ENCODE results near the gene FOXA1. TPM values are rescaled to one million over a fixed set of nuclear protein-coding genes. Genes with fewer than 3 reads are reported as not detected.

Gene FOXA1
- total RNA-seq, 1 experiment from 2014 or later, result 0.07 TPM

DNA sequence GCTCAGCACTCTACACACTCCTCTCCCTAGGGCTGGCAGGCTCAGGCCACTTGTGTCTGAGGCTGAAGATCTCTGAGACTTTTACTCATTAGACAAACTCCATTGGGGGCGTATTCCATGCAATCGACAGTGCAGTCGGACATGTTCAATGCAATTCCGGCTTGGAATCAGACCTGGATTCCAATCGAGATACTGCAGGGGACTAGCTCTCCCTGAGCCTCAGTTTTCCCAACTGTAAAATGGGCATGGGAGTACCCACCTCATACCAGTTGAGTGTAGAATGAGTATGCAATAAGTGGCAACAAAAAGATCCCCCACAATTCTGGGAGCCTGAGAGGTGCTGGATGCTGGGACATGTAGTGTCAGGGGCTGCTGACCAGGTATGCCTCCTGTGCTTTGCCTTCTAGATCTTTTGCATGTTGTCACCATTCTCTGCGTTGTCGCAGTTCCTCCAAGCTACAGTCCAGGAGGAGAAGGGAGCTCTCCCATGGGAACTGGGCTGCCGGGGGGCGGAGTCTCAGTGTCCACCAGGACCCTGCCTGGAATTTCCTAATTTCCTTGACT is 8.7 kb upstream of the FOXA1 start:
- Histone ChIP-seq H3K9ac (ENCODE audit: extremely low read depth, insufficient read length, low read length) (no peak overlapping the region), H2BK5ac (ENCODE audit: insufficient read length, low read length) (no peak overlapping the region), H2BK120ac (ENCODE audit: low read depth, low read length, poor library complexity, severe bottlenecking) (no peak overlapping the region), H3K27me3 (ENCODE audit: insufficient read depth, low read length) (peaks cover 56% of the 10 kb centered on the region), H3K79me1 (ENCODE audit: insufficient read depth, low read depth, low read length, poor library complexity, severe bottlenecking) (no peaks in the 10 kb centered on the region), H4K91ac (ENCODE audit: insufficient read length, low read depth, low read length) (no peak overlapping the region), H4K5ac (ENCODE audit: insufficient read length, low read depth, low read length) (no peak overlapping the region), H2AFZ (ENCODE audit: low read length) (no peak overlapping the region), H3K4me1 (ENCODE audit: insufficient read depth, low read length) (no peaks in the 10 kb centered on the region), H2BK15ac (ENCODE audit: low read depth, low read length) (no peak overlapping the region), H3K18ac (ENCODE audit: insufficient read length, low read depth, low read length) (no peak overlapping the region), H3K79me2 (ENCODE audit: insufficient read depth, low read length) (no peaks in the 10 kb centered on the region), H3K4ac (ENCODE audit: low read depth, low read length) (no peak overlapping the region), H3K4me2 (ENCODE audit: insufficient read depth, insufficient read length, low read length) (no peak overlapping the region), H4K8ac (replicated peaks; ENCODE audit: insufficient read length, low read depth, low read length) (no peak overlapping the region), H2AK5ac (ENCODE audit: insufficient read length, low read length) (no peak overlapping the region), H3K23ac (ENCODE audit: insufficient read length, low read depth, low read length) (no peak overlapping the region), H3K14ac (ENCODE audit: insufficient read depth, low read length) (no peak overlapping the region), H2BK12ac (ENCODE audit: insufficient read length, low read depth, low read length) (no peak overlapping the region), H4K20me1 (ENCODE audit: control insufficient read depth, insufficient read depth, insufficient read length) (no peaks in the 10 kb centered on the region), H3K23me2 (ENCODE audit: insufficient read length, low read depth, low read length, poor library complexity, severe bottlenecking) (peaks cover 5% of the 10 kb centered on the region), H3K56ac (ENCODE audit: insufficient read length, low read depth, low read length) (no peak overlapping the region), H3K27ac (ENCODE audit: insufficient read length, low read depth, low read length) (no peak overlapping the region), H3T11ph (ENCODE audit: low read length) (no peak overlapping the region), H3K9me3 (ENCODE audit: control insufficient read depth, low read depth, low read length) (no peaks in the 10 kb centered on the region), H2BK20ac (ENCODE audit: low read depth, low read length, poor library complexity, severe bottlenecking) (no peak overlapping the region)
- Mint-ChIP-seq H3K4me3 (no peak overlapping the region; a peak in 1 of 5 replicates), H3K27me3 (ENCODE audit: low read depth) (peaks cover 100% of the 10 kb centered on the region), H3K36me3 (ENCODE audit: insufficient read depth in 1 of 3, low read depth in 3 of 3) (no peaks in the 10 kb centered on the region; a peak in 2 of 7 replicates), H3K4me1 (peaks cover 14 to 18% of the 10 kb centered on the region in 2 experiments), H3K9me3 (no peaks in the 10 kb centered on the region; a peak in 1 of 5 replicates), H3K27ac (no peak overlapping the region; a peak in 1 of 7 replicates)
- TF ChIP-seq, protein P1, sequence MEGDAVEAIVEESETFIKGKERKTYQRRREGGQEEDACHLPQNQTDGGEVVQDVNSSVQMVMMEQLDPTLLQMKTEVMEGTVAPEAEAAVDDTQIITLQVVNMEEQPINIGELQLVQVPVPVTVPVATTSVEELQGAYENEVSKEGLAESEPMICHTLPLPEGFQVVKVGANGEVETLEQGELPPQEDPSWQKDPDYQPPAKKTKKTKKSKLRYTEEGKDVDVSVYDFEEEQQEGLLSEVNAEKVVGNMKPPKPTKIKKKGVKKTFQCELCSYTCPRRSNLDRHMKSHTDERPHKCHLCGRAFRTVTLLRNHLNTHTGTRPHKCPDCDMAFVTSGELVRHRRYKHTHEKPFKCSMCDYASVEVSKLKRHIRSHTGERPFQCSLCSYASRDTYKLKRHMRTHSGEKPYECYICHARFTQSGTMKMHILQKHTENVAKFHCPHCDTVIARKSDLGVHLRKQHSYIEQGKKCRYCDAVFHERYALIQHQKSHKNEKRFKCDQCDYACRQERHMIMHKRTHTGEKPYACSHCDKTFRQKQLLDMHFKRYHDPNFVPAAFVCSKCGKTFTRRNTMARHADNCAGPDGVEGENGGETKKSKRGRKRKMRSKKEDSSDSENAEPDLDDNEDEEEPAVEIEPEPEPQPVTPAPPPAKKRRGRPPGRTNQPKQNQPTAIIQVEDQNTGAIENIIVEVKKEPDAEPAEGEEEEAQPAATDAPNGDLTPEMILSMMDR (conservative IDR thresholded peaks at IDR 0.05), result no peak
- WGBS (ENCODE audit: extremely low coverage, insufficient read length, low lambda C conversion rate), result no CpG with 5 or more reads among the region's 9 CpGs
- DNase-seq, result no peak
